OCI-LY3 (cell line): ENCODE results near the gene MRPS23.

Experiments used
- H2AFZ ChIP-seq: fragments of 200-600, 300-600 bp; shearing (Covaris generic); 2 replicates; pipeline ENCODE4 v1.6.0; 2014; ENCODE audit warnings: antibody characterized with exemption, low read depth, low read length
- H3K27ac ChIP-seq: fragments of 200-600, 300-600 bp; sonication (generic); 2 replicates; pipeline ENCODE4 v1.5.1; 2014; ENCODE audit warnings: mild to moderate bottlenecking, low read length, moderate library complexity, mixed read lengths
- H3K27me3 ChIP-seq: fragments of 200-600, 300-600 bp; sonication (generic); 2 replicates; pipeline ENCODE4 v1.6.1; 2014; ENCODE audit warnings: low read depth, low read length, mixed read lengths
- H3K36me3 ChIP-seq: fragments of 200-600, 300-600 bp; sonication (generic); replicated peaks from 2 replicates; pipeline ENCODE3; 2014; ENCODE audit warnings: low read depth, low read length, mixed read lengths
- H3K4me1 ChIP-seq: fragments of 300-600, 200-600 bp; sonication (generic); 2 replicates; pipeline ENCODE4 v1.6.1; 2014; ENCODE audit warnings: low read length, mixed read lengths
- H3K4me2 ChIP-seq: fragments of 200-600, 300-600 bp; sonication (generic); 2 replicates; pipeline ENCODE4 v1.6.1; 2014; ENCODE audit warnings: low read length, mixed read lengths
- H3K4me3 ChIP-seq: fragments of 300-600, 200-600 bp; sonication (generic); 2 replicates; pipeline ENCODE4 v1.5.1; 2014; ENCODE audit warnings: antibody characterized with exemption, mild to moderate bottlenecking, low read length, moderate library complexity
- H3K79me2 ChIP-seq: fragments of 300-600, 200-600 bp; shearing (Covaris generic); 2 replicates; pipeline ENCODE4 v1.6.1; 2014; ENCODE audit warnings: mild to moderate bottlenecking, low read length, mixed read lengths
- H3K9ac ChIP-seq: fragments of 300-600, 200-600 bp; shearing (Covaris generic); 2 replicates; pipeline ENCODE4 v1.6.0; 2014; ENCODE audit warnings: mild to moderate bottlenecking, low read length, moderate library complexity
- H3K9me3 ChIP-seq: fragments of 200-600, 300-600 bp; shearing (Covaris generic); 2 replicates; pipeline ENCODE4 v1.6.1; 2014; ENCODE audit warnings: low read length, mixed read lengths; ENCODE audit not compliant: insufficient read depth
- H4K20me1 ChIP-seq: fragments of 200-600, 300-600 bp; sonication (generic); 2 replicates; pipeline ENCODE4 v1.6.1; 2016; ENCODE audit warnings: low read length, mixed read lengths; ENCODE audit not compliant: insufficient read depth
- EZH2phosphoT487 ChIP-seq: fragments of 200-600 bp; shearing (Covaris generic); IDR thresholded peaks from 2 replicates; pipeline ENCODE4 v1.6.1; 2018; ENCODE audit warnings: antibody characterized with exemption, mixed run types, low read depth
- TF ChIP-seq, protein P1 (sequence below): fragments of 200-600, 300-600 bp; sonication (generic); IDR thresholded peaks from 2 replicates; pipeline ENCODE4 v1.5.1; 2014; ENCODE audit warnings: antibody characterized with exemption, low read length, low read depth

Gene MRPS23

DNA sequence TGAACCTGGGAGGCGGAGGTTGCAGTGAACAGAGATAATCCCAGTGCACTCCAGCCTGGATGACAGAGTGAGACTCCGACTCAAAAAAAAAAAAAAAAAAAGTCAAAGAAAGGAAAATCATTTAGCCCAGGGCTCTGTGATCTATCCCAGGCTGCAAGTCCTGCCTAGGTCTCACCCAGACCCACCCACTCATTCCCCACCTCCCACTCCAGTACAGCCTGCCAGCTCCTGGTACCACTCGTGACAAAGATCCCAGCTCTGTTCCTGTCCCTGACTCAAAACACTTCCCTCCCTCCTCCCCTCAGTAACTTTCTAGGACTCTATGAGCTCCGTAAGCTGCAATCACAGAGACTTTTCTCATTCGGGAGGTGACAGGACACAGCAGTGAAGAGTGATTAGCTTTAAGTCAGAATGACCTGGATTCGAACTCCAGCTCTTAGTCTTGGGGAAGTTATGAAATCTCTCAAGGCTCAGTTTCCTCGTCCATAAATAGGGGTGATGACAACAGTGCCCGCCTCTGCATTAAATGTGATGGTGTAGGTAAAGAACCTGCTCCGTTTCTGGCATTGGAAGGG lies 28.0 kb upstream of the MRPS23 start:
- no peak overlapping the region for H3K4me2 ChIP-seq

DNA sequence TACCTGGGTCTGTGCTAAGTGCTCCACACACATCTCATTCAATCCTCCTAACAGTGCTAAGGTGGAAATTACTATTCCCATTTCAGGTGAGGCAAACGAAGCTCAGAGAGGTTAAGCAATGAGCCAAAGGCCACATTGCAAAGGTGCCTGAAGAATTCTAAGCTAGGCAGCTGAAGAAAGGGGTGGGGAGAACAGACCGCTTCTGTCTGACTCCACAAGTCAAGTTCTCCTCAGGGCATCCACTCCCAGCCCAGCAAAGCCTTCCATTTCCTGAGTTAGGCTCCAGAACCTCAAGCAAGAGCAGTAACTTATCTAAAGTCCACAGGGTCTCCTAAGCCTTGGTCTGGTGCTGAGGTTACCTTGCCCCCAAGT lies 27.0 kb upstream of the MRPS23 start:
- no peak overlapping the region for H3K4me3 ChIP-seq
- H2AFZ ChIP-seq: no peak overlapping the region
- H3K79me2 ChIP-seq: no peaks in the 10 kb centered on the region
- no peak overlapping the region for H3K9ac ChIP-seq
- no peaks in the 10 kb centered on the region for H3K36me3 ChIP-seq
- H3K9me3 ChIP-seq: no peaks in the 10 kb centered on the region
- no peak overlapping the region for H3K27ac ChIP-seq
- H3K27me3 ChIP-seq: peaks cover 5% of the 10 kb centered on the region; the same call in 1 of the 2 replicates
- no peak overlapping the region for H3K4me2 ChIP-seq
- TF ChIP-seq EZH2phosphoT487: no peak
- peaks cover 11% of the 10 kb centered on the region; the same call in 1 of the 2 replicates for H3K4me1 ChIP-seq
- no peaks in the 10 kb centered on the region for H4K20me1 ChIP-seq

More for the DNA sequence above, 28.0 kb upstream of the MRPS23 start:
- no peak overlapping the region for H2AFZ ChIP-seq
- no peaks in the 10 kb centered on the region for H3K36me3 ChIP-seq
- H3K9me3 ChIP-seq: no peaks in the 10 kb centered on the region
- no peak overlapping the region for H3K9ac ChIP-seq
- H3K27ac ChIP-seq: no peak overlapping the region
- peaks cover 5% of the 10 kb centered on the region; the same call in 1 of the 2 replicates for H3K27me3 ChIP-seq
- H3K4me1 ChIP-seq: peaks cover 11% of the 10 kb centered on the region; the same call in 1 of the 2 replicates
- H4K20me1 ChIP-seq: no peaks in the 10 kb centered on the region
- H3K79me2 ChIP-seq: no peaks in the 10 kb centered on the region
- TF ChIP-seq, protein P1, sequence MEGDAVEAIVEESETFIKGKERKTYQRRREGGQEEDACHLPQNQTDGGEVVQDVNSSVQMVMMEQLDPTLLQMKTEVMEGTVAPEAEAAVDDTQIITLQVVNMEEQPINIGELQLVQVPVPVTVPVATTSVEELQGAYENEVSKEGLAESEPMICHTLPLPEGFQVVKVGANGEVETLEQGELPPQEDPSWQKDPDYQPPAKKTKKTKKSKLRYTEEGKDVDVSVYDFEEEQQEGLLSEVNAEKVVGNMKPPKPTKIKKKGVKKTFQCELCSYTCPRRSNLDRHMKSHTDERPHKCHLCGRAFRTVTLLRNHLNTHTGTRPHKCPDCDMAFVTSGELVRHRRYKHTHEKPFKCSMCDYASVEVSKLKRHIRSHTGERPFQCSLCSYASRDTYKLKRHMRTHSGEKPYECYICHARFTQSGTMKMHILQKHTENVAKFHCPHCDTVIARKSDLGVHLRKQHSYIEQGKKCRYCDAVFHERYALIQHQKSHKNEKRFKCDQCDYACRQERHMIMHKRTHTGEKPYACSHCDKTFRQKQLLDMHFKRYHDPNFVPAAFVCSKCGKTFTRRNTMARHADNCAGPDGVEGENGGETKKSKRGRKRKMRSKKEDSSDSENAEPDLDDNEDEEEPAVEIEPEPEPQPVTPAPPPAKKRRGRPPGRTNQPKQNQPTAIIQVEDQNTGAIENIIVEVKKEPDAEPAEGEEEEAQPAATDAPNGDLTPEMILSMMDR: no peak
- TF ChIP-seq EZH2phosphoT487: no peak
- no peak overlapping the region for H3K4me3 ChIP-seq

DNA sequence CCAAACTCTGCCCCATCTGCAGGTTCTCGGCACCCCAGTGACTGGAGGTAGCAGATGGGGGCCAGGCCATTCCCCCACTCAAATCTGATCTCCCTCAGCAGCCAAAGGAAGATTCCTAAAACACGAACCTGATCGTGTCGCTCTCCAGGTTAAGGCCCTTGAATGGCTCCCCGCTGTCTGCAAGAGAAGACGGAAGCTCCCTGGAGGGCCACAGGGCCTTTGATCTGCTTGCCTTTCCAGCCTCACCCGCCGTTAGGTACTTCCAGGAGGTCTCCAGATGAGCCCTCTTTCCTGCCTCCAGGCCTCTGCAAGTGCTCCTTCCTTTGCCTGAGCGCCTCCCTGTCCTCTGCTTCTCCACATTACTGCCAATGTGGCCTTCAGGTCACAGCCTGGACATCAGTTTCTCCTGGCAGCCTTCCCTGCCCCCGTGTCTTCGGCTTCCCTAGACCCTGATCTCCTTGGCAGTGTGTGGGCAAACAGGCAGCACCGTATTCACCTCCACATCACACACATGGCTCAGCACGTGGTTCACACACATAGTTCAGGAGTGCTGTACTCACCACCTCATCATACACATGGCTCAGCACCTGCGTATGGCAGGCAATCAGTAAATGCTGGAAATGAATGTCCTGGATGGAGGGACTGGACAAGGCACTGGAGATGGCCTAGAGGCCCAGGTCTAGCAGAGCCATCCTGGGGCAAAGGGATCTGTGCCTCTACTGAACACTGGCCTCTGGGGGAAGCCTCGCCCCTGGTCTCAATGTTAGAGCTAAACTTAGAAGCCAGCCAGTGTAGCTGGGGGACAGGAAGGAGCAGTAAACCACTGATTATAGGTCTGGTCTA lies 26.4 kb upstream of the MRPS23 start:
- no peak overlapping the region for H3K9ac ChIP-seq
- H3K27ac ChIP-seq: no peak overlapping the region

DNA sequence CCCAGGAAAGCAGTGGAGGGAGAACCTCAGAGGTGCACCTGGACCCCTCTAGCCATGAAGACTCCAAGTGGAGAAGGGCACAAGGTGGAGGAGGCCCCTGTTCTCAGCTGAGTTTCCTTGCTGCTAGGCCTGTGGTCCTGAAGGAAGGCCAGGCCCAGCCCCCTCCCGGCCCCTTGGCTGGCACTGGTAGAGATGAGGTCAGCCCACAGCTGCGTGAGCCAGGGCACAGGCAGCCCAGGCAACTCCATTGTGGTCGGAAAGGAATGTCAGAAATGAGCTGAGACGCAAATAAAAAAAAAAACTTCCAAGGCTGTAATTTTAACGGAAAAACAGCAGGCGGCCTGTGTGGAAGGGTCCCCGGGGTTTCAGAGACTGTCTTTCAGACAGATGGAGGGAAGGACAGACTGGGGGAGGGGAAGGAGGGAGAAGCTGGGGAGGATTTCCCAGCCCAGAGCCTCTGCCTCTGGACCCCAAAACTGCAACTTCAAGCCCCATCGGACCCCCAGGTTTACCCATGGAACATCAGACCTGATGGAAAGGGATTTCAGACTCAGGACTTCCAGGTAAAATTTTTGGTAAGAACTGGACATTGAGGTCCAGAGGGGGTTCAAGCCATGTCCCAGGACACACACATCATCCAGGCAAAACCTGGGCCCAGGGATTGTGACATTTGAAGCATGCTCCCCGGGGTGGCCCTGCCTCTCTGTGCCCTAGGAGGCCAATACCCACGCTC lies 25.6 kb upstream of the MRPS23 start:
- Histone ChIP-seq H3K4me1 (peaks cover 11% of the 10 kb centered on the region; the same call in 1 of the 2 replicates), H2AFZ (no peak overlapping the region), H3K36me3 (no peaks in the 10 kb centered on the region), H3K9me3 (no peaks in the 10 kb centered on the region), H4K20me1 (no peaks in the 10 kb centered on the region), H3K27me3 (peaks cover 5% of the 10 kb centered on the region; the same call in 1 of the 2 replicates), H3K4me2 (no peak overlapping the region), H3K27ac (no peak overlapping the region), H3K9ac (no peak overlapping the region), H3K79me2 (no peaks in the 10 kb centered on the region), H3K4me3 (no peak overlapping the region)
- TF ChIP-seq, protein P1: no peak
- no peak for TF ChIP-seq EZH2phosphoT487

More for the DNA sequence above, 26.4 kb upstream of the MRPS23 start:
- Histone ChIP-seq H4K20me1 (no peaks in the 10 kb centered on the region), H3K9me3 (no peaks in the 10 kb centered on the region), H3K36me3 (no peaks in the 10 kb centered on the region), H3K27me3 (peaks cover 5% of the 10 kb centered on the region; the same call in 1 of the 2 replicates), H3K79me2 (no peaks in the 10 kb centered on the region), H3K4me2 (no peak overlapping the region), H3K4me1 (peaks cover 11% of the 10 kb centered on the region; the same call in 1 of the 2 replicates), H2AFZ (no peak overlapping the region), H3K4me3 (no peak overlapping the region)
- no peak for TF ChIP-seq EZH2phosphoT487
- TF ChIP-seq, protein P1: no peak
